ENCODE results near the gene SMIM24.
A peak's percentile ranks its signal among the peaks of the same experiment; 100 is the strongest.

Gene SMIM24

GRCh38 chr19:3492919-3493318 is 12.6 kb upstream of the SMIM24 start:
- no peaks in the 10 kb centered on the region for H3K79me1 ChIP-seq (ENCODE audit: low read length)
- no peak overlapping the region for H3K4ac ChIP-seq (ENCODE audit: low read depth, low read length)
- no peak overlapping the region for H2AK5ac ChIP-seq (ENCODE audit: low read length)
- no peak overlapping the region for H2BK12ac ChIP-seq (ENCODE audit: low read length)
- no peak overlapping the region for H4K91ac ChIP-seq (ENCODE audit: low read depth, low read length)
- no peak overlapping the region for H4K8ac ChIP-seq (ENCODE audit: low read depth, low read length)
- peaks cover 49 to 57% of the 10 kb centered on the region in 2 experiments for H3K36me3 ChIP-seq (ENCODE audit: control insufficient read depth in 1 of 2, insufficient read depth in 2 of 2, low read length in 2 of 2)
- no peak overlapping the region for H3K14ac ChIP-seq (ENCODE audit: low read length)
- no peak overlapping the region for H3K4me2 ChIP-seq (ENCODE audit: low read length)
- no peaks in the 10 kb centered on the region for H3K9me3 ChIP-seq (ENCODE audit: insufficient read depth, low read depth, low read length)
- H2BK5ac ChIP-seq (ENCODE audit: low read depth, low read length, poor library complexity) = no peak overlapping the region
- H4K12ac ChIP-seq (ENCODE audit: low read depth, low read length) = no peak overlapping the region
- no CpG with 5 or more reads among the region's 16 CpGs for WGBS (ENCODE audit: extremely low coverage, insufficient coverage, insufficient read length)
- H3K4me3 ChIP-seq (ENCODE audit: low read depth, low read length) = no peak overlapping the region
- H2AFZ ChIP-seq (ENCODE audit: insufficient read depth, low read length, poor library complexity) = no peak overlapping the region
- no peaks in the 10 kb centered on the region for H3K79me2 ChIP-seq (ENCODE audit: control insufficient read depth, insufficient read depth, low read length, poor library complexity)
- H2BK120ac ChIP-seq (ENCODE audit: insufficient read depth, low read length, poor library complexity) = no peak overlapping the region
- no peak overlapping the region for H3K27ac ChIP-seq (ENCODE audit: low read depth, low read length)
- no peaks in the 10 kb centered on the region for H3K4me1 ChIP-seq (ENCODE audit: control insufficient read depth in 1 of 2, insufficient read depth in 2 of 2, low read length in 2 of 2)
- no peaks in the 10 kb centered on the region for H3K27me3 ChIP-seq (ENCODE audit: insufficient read depth, low read length)
- no peak for DNase-seq
- no peak overlapping the region for H3K18ac ChIP-seq (ENCODE audit: low read length)
- peak overlapping the region; percentile 55 for H3K9ac ChIP-seq (ENCODE audit: low read length)
- H3K23ac ChIP-seq (ENCODE audit: low read length) = no peak overlapping the region

- no CpG with 5 or more reads among the region's 45 CpGs for WGBS (ENCODE audit: extremely low coverage, insufficient coverage, insufficient read length)
- DNase-seq = no peak
These were observed 12.0 kb upstream of the SMIM24 start for GRCh38 chr19:3492131-3492839.

GRCh38 chr19:3491396-3492119 is 11.2 kb upstream of the SMIM24 start:
- H3K27me3 ChIP-seq (ENCODE audit: insufficient read depth, low read length) = no peaks in the 10 kb centered on the region
- H3K9me3 ChIP-seq (ENCODE audit: insufficient read depth, low read depth, low read length) = no peaks in the 10 kb centered on the region
- no peak overlapping the region for H3K18ac ChIP-seq (ENCODE audit: low read length)
- H3K4me3 ChIP-seq (ENCODE audit: low read depth, low read length) = peak overlapping the region; percentile 20
- peaks cover 46 to 49% of the 10 kb centered on the region in 2 experiments for H3K36me3 ChIP-seq (ENCODE audit: control insufficient read depth in 1 of 2, insufficient read depth in 2 of 2, low read length in 2 of 2)
- H3K79me2 ChIP-seq (ENCODE audit: control insufficient read depth, insufficient read depth, low read length, poor library complexity) = no peaks in the 10 kb centered on the region
- H3K4me2 ChIP-seq (ENCODE audit: low read length) = no peak overlapping the region
- H3K14ac ChIP-seq (ENCODE audit: low read length) = no peak overlapping the region
- no peak overlapping the region for H4K12ac ChIP-seq (ENCODE audit: low read depth, low read length)
- no peak overlapping the region for H2BK5ac ChIP-seq (ENCODE audit: low read depth, low read length, poor library complexity)
- no peaks in the 10 kb centered on the region for H3K79me1 ChIP-seq (ENCODE audit: low read length)
- H2AK5ac ChIP-seq (ENCODE audit: low read length) = no peak overlapping the region
- H3K4me1 ChIP-seq (ENCODE audit: control insufficient read depth in 1 of 2, insufficient read depth in 2 of 2, low read length in 2 of 2) = no peaks in the 10 kb centered on the region
- H3K27ac ChIP-seq (ENCODE audit: low read depth, low read length) = no peak overlapping the region
- H4K8ac ChIP-seq (ENCODE audit: low read depth, low read length) = no peak overlapping the region
- no peak for DNase-seq
- H3K4ac ChIP-seq (ENCODE audit: low read depth, low read length) = no peak overlapping the region
- no peak overlapping the region for H2BK120ac ChIP-seq (ENCODE audit: insufficient read depth, low read length, poor library complexity)
- H2BK12ac ChIP-seq (ENCODE audit: low read length) = no peak overlapping the region
- no peak overlapping the region for H4K91ac ChIP-seq (ENCODE audit: low read depth, low read length)
- H3K23ac ChIP-seq (ENCODE audit: low read length) = no peak overlapping the region
- no CpG with 5 or more reads among the region's 55 CpGs for WGBS (ENCODE audit: extremely low coverage, insufficient coverage, insufficient read length)
- H2AFZ ChIP-seq (ENCODE audit: insufficient read depth, low read length, poor library complexity) = no peak overlapping the region
- H3K9ac ChIP-seq (ENCODE audit: low read length) = no peak overlapping the region

More at GRCh38 chr19:3492131-3492839, 12.0 kb upstream of the SMIM24 start:
- H2AK5ac ChIP-seq (ENCODE audit: low read length) = no peak overlapping the region
- no peaks in the 10 kb centered on the region for H3K27me3 ChIP-seq (ENCODE audit: insufficient read depth, low read length)
- no peak overlapping the region for H4K91ac ChIP-seq (ENCODE audit: low read depth, low read length)
- no peak overlapping the region for H3K23ac ChIP-seq (ENCODE audit: low read length)
- H3K4ac ChIP-seq (ENCODE audit: low read depth, low read length) = no peak overlapping the region
- peaks cover 49 to 54% of the 10 kb centered on the region in 2 experiments for H3K36me3 ChIP-seq (ENCODE audit: control insufficient read depth in 1 of 2, insufficient read depth in 2 of 2, low read length in 2 of 2)
- no peak overlapping the region for H3K4me3 ChIP-seq (ENCODE audit: low read depth, low read length)
- no peak overlapping the region for H3K27ac ChIP-seq (ENCODE audit: low read depth, low read length)
- H3K79me2 ChIP-seq (ENCODE audit: control insufficient read depth, insufficient read depth, low read length, poor library complexity) = no peaks in the 10 kb centered on the region
- no peak overlapping the region for H3K18ac ChIP-seq (ENCODE audit: low read length)
- no peaks in the 10 kb centered on the region for H3K79me1 ChIP-seq (ENCODE audit: low read length)
- no peak overlapping the region for H2BK120ac ChIP-seq (ENCODE audit: insufficient read depth, low read length, poor library complexity)
- H3K9me3 ChIP-seq (ENCODE audit: insufficient read depth, low read depth, low read length) = no peaks in the 10 kb centered on the region
- H3K14ac ChIP-seq (ENCODE audit: low read length) = no peak overlapping the region
- H3K4me2 ChIP-seq (ENCODE audit: low read length) = no peak overlapping the region
- H3K4me1 ChIP-seq (ENCODE audit: control insufficient read depth in 1 of 2, insufficient read depth in 2 of 2, low read length in 2 of 2) = no peaks in the 10 kb centered on the region
- H3K9ac ChIP-seq (ENCODE audit: low read length) = no peak overlapping the region
- H2BK12ac ChIP-seq (ENCODE audit: low read length) = no peak overlapping the region
- no peak overlapping the region for H2BK5ac ChIP-seq (ENCODE audit: low read depth, low read length, poor library complexity)
- no peak overlapping the region for H4K12ac ChIP-seq (ENCODE audit: low read depth, low read length)
- no peak overlapping the region for H4K8ac ChIP-seq (ENCODE audit: low read depth, low read length)
- H2AFZ ChIP-seq (ENCODE audit: insufficient read depth, low read length, poor library complexity) = no peak overlapping the region

GRCh38 chr19:3483226-3483628 is 2.9 kb upstream of the SMIM24 start, which contains the start of gene SMIM44:
Gene SMIM44 (minus strand): TSS chr19:3483441. CDS start chr19:3483403, 38 bp downstream.
- Histone ChIP-seq H3K4ac (ENCODE audit: low read depth, low read length) (no peak within 1 kb of the TSS), H3K4me3 (ENCODE audit: low read depth, low read length) (no peak within 1 kb of the TSS), H3K79me2 (ENCODE audit: control insufficient read depth, insufficient read depth, low read length, poor library complexity) (no peaks in the 10 kb centered on the region), H4K8ac (ENCODE audit: low read depth, low read length) (no peak within 1 kb of the TSS), H2AFZ (ENCODE audit: insufficient read depth, low read length, poor library complexity) (no peak within 1 kb of the TSS), H3K27me3 (ENCODE audit: insufficient read depth, low read length) (no peaks in the 10 kb centered on the region), H3K4me1 (ENCODE audit: control insufficient read depth in 1 of 2, insufficient read depth in 2 of 2, low read length in 2 of 2) (no peaks in the 10 kb centered on the region), H4K91ac (ENCODE audit: low read depth, low read length) (no peak within 1 kb of the TSS), H3K18ac (ENCODE audit: low read length) (no peak within 1 kb of the TSS), H3K23ac (ENCODE audit: low read length) (no peak within 1 kb of the TSS), H2AK5ac (ENCODE audit: low read length) (no peak within 1 kb of the TSS), H2BK5ac (ENCODE audit: low read depth, low read length, poor library complexity) (no peak within 1 kb of the TSS), H2BK120ac (ENCODE audit: insufficient read depth, low read length, poor library complexity) (no peak within 1 kb of the TSS), H3K14ac (ENCODE audit: low read length) (no peak within 1 kb of the TSS), H3K27ac (ENCODE audit: low read depth, low read length) (no peak within 1 kb of the TSS), H3K9ac (ENCODE audit: low read length) (no peak within 1 kb of the TSS), H3K36me3 (ENCODE audit: control insufficient read depth in 1 of 2, insufficient read depth in 2 of 2, low read length in 2 of 2) (no peaks in the 10 kb centered on the region), H3K9me3 (ENCODE audit: insufficient read depth, low read depth, low read length) (peaks cover 4% of the 10 kb centered on the region), H4K12ac (ENCODE audit: low read depth, low read length) (no peak within 1 kb of the TSS), H3K79me1 (ENCODE audit: low read length) (no peaks in the 10 kb centered on the region), H3K4me2 (ENCODE audit: low read length) (no peak within 1 kb of the TSS), H2BK12ac (ENCODE audit: low read length) (no peak within 1 kb of the TSS)
- WGBS (ENCODE audit: extremely low coverage, insufficient coverage, insufficient read length) = no CpG with 5 or more reads among the region's 33 CpGs
- DNase-seq = no peak
